Activated T-helper 1 cell treated with anti-CD3 and anti-CD28 coated beads, Interleukin-12 subunit alpha, Interleukin-12 subunit beta, Interleukin-2, Interleukin-4 antibody, amounts not matched to agents 30 ng/mL and 10 ng/mL and 1 ng/mL, durations not matched to agents 14 hours and 24 hours and 36 hours (primary cell): Measurements from ENCODE around the gene SIAH2. TPM values are rescaled to one million over a fixed set of nuclear protein-coding genes. Genes with fewer than 3 reads are reported as not detected.

Experiments used
- DNase-seq: peaks from one replicate; pipeline ENCODE4 v3.0.0; 2021; ENCODE audit warnings: low spot score
- H3K27ac Mint-ChIP-seq: one replicate; pipeline ENCODE4 v1.8.0; 2021; ENCODE audit warnings: mild to moderate bottlenecking, mixed read lengths
- H3K27me3 Mint-ChIP-seq: one replicate; pipeline ENCODE4 v1.8.0; 2022; ENCODE audit warnings: mild to moderate bottlenecking, moderate library complexity, mixed read lengths; ENCODE audit not compliant: insufficient read depth
- H3K36me3 Mint-ChIP-seq: one replicate; pipeline ENCODE4 v1.8.0; 2021; ENCODE audit warnings: low read depth, mixed read lengths
- H3K4me1 Mint-ChIP-seq: one replicate; pipeline ENCODE4 v1.8.0; 2021; ENCODE audit warnings: low read depth, mixed read lengths
- H3K4me3 Mint-ChIP-seq: one replicate; pipeline ENCODE4 v1.8.0; 2021; ENCODE audit warnings: mild to moderate bottlenecking, moderate library complexity, mixed read lengths
- H3K9me3 Mint-ChIP-seq: one replicate; pipeline ENCODE4 v1.8.0; 2021; ENCODE audit warnings: mixed read lengths
- intact Hi-C: fragments of 100-400 bp; cut with micrococcal nuclease; formaldehyde crosslinking; loops from one replicate; pipeline ENCODE4 v1.15.1; 2024
- total RNA-seq: library from RNA; stranded (reverse); gene quantifications from 2 replicates; pipeline ENCODE4 v1.2.3, GENCODE V29; 2022

The SIAH2 gene
- total RNA-seq, 1 donor from 2014 or later, result 175 TPM

DNA sequence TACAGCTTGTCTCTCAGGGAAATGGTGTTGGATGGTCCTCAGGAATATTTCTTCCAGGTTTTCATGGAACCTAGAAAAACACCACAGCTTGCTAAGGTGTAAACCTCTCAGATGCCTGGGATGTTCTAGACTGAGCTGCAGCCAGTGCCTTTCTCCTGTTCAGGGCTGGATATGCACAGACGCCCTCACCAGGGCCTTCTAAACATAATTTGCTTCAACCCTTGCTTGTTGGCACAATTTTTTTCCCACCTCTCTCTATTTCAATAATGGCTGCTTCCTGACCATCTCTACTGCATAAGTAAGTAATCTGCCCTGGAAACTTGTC is 28.2 kb downstream of the SIAH2 start:
- Mint-ChIP-seq H3K4me3 (no peak overlapping the region), H3K27ac (peak overlapping the region; percentile 6), H3K36me3 (peaks cover 32% of the 10 kb centered on the region), H3K27me3 (no peaks in the 10 kb centered on the region), H3K4me1 (peaks cover 63% of the 10 kb centered on the region), H3K9me3 (no peaks in the 10 kb centered on the region)
- no peak for DNase-seq
- intact Hi-C loops, result loop anchor here (5.0 to 10.0 kb wide), 2 partner anchors 573 to 1470 kb away; no protein-coding TSS in a partner anchor

DNA sequence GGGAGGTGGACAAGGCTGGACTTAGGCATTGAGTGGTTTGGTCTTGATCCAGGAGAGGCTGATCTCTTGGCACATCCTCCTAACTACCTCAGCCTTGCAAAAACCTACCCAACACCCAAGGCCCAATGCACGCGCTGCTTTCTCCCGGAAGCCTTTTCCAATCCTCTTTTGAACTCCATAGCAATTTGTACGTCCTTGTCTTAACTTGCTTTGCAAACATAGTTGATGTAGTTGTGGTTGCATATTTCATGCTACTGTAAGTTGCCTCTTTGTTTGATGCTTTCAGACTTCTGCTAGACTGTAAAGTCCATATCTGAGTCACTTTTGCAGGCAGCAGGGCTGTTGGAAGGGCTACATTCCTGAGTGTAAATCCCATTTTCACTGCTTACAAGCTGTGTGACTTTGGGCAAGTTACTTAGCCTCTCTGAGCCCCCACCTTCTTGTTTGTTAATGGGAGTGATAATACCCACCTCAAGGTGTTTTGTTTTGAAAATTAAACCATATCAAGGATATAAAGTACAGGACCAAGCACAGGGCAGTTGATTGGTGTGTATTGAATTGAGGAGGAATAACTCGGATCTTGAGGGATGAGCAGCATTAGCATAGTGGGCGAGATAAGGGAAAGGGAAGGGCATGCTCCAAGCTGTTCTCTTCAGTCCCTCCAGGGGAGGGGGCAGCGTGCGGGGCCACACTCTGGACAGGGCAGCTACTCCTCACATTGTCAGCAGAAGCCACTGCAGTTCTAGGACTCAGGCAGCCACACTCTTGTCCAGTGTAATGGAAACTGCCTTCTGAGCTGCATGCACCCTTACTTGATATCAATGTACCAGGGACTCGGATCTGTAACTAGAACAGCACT is 28.8 kb downstream of the SIAH2 start:
- H3K4me1 Mint-ChIP-seq, result peaks cover 57% of the 10 kb centered on the region
- H3K36me3 Mint-ChIP-seq, result peaks cover 32% of the 10 kb centered on the region
- no peak overlapping the region for H3K4me3 Mint-ChIP-seq
- H3K9me3 Mint-ChIP-seq, result no peaks in the 10 kb centered on the region
- no peak overlapping the region for H3K27ac Mint-ChIP-seq
- DNase-seq, result no peak
- no peaks in the 10 kb centered on the region for H3K27me3 Mint-ChIP-seq
- intact Hi-C loops, result loop anchor here (10.0 kb wide), 1 partner anchor 1471 kb away; no protein-coding TSS in a partner anchor

- DNase-seq, result no peak
- Mint-ChIP-seq H3K9me3 (no peaks in the 10 kb centered on the region), H3K4me1 (peaks cover 56% of the 10 kb centered on the region), H3K36me3 (peaks cover 31% of the 10 kb centered on the region), H3K27me3 (no peaks in the 10 kb centered on the region), H3K4me3 (no peak overlapping the region), H3K27ac (peak overlapping the region; percentile 31)
- intact Hi-C loops, result loop anchor here (10.0 kb wide), 1 partner anchor 1471 kb away; no protein-coding TSS in a partner anchor
Observed at GRCh38 chr3:150733373-150733935, 29.5 kb downstream of the SIAH2 start.

- Mint-ChIP-seq H3K9me3 (no peaks in the 10 kb centered on the region), H3K36me3 (peaks cover 9% of the 10 kb centered on the region), H3K4me3 (no peak overlapping the region), H3K27ac (no peak overlapping the region), H3K27me3 (no peaks in the 10 kb centered on the region), H3K4me1 (peaks cover 27% of the 10 kb centered on the region)
- DNase-seq, result no peak
- intact Hi-C loops, result loop anchor here (10.0 kb wide), 1 partner anchor 1475 kb away; no protein-coding TSS in a partner anchor
Observed at GRCh38 chr3:150729682-150730360, 33.1 kb downstream of the SIAH2 start.

DNA sequence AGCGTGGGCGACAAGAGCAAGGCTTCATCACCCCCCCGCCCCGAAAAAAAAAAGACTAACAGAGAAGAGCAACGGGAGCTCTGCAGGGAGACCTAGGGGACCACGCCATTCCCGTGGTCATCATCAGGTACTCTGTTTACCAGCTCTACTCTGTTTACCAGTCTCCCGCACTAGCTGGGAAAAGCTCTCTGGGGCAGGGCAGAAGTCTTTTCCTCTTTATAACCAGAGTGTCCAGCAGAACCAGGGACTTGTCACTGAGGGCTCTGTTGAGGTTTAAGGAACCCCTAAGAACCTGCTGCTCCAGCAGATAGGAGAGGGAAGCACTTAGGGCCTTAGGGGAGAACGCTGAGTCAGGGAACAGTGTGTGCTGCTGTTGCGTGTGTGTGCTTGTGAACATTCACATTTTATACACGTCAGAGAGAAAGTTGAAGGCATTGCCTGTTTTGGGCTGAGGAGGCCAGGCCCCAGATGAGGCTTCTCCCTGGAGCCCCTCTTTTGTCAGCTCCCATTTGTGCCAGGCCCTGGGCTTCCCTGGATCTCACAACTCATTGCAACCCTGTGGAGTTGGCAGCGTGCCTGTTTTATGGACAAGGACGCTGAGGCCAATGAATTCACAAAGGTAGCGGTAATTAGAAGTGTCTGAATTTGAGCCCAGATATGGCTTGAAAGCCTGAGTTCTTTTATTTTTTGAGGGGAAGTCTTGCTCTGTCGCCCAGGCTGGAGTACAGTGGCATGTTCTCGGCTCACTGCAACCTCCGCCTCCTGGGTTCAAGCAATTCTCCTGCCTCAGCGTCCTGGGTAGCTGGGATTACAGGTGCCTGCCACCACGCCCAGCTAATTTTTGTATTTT is 35.1 kb downstream of the SIAH2 start:
- intact Hi-C loops, result no loop called here
- peaks cover 2% of the 10 kb centered on the region for H3K36me3 Mint-ChIP-seq
- H3K4me3 Mint-ChIP-seq, result no peak overlapping the region
- no peak overlapping the region for H3K27ac Mint-ChIP-seq
- H3K4me1 Mint-ChIP-seq, result peaks cover 28% of the 10 kb centered on the region
- H3K27me3 Mint-ChIP-seq, result no peaks in the 10 kb centered on the region
- no peaks in the 10 kb centered on the region for H3K9me3 Mint-ChIP-seq
- no peak for DNase-seq

DNA sequence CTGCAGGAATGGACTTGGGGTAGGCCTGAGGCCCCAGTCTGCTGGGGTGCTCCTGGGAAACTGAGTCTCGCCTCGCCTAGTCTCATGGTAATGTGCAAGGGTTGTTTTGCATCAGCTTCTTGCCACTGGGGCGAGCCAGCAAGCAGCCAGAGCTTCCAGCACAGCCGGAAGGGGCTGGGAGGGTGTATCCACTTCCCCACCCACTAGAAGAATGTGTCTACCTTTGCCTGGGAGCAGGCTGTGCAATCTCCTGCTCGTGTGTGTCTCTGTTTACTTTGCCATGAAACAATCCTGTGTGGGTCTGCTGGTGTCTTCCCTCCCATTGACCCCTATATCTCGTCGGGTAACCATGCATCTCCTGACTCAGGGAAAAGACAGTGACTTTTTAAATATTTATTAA is 37.4 kb downstream of the SIAH2 start:
- intact Hi-C loops, result no loop called here
- peaks cover 43% of the 10 kb centered on the region for H3K4me1 Mint-ChIP-seq
- H3K27ac Mint-ChIP-seq, result no peak overlapping the region
- DNase-seq, result no peak
- H3K4me3 Mint-ChIP-seq, result no peak overlapping the region
- H3K36me3 Mint-ChIP-seq, result peaks cover 2% of the 10 kb centered on the region
- no peaks in the 10 kb centered on the region for H3K9me3 Mint-ChIP-seq
- H3K27me3 Mint-ChIP-seq, result no peaks in the 10 kb centered on the region

GRCh38 chr3:150723946-150724345 is 39.0 kb downstream of the SIAH2 start:
- Mint-ChIP-seq H3K9me3 (no peaks in the 10 kb centered on the region), H3K36me3 (peaks cover 2% of the 10 kb centered on the region), H3K4me3 (no peak overlapping the region), H3K27ac (no peak overlapping the region), H3K27me3 (no peaks in the 10 kb centered on the region), H3K4me1 (peaks cover 53% of the 10 kb centered on the region)
- DNase-seq, result no peak
- intact Hi-C loops, result loop anchor here (5.0 kb wide), 1 partner anchor 363 kb away; the partner anchor contains the start of gene MED12L

DNA sequence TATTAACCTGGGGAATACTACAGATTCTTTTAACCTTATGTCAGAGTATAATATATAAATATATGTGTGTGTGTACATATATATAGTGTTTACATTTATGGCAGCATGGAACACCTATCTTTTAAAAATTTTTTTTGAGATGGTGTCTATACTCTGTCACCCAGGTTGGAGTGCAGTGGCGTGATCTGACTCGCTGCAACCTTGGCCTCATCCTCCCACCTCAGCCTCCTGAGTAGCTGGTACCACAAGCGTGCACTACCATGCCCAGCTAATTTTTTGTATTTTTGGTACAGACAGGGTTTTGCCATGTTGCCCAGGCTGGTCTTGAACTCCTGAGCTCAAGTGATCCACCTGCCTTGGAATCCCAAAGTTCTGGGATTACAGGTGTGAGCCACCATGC is 40.7 kb downstream of the SIAH2 start:
- H3K9me3 Mint-ChIP-seq, result no peaks in the 10 kb centered on the region
- peaks cover 2% of the 10 kb centered on the region for H3K36me3 Mint-ChIP-seq
- no peak overlapping the region for H3K4me3 Mint-ChIP-seq
- peaks cover 46% of the 10 kb centered on the region for H3K4me1 Mint-ChIP-seq
- DNase-seq, result no peak
- intact Hi-C loops, result loop anchor here (5.0 kb wide), 1 partner anchor 365 kb away; the partner anchor contains the start of gene MED12L
- no peaks in the 10 kb centered on the region for H3K27me3 Mint-ChIP-seq
- H3K27ac Mint-ChIP-seq, result peak overlapping the region; percentile 52

DNA sequence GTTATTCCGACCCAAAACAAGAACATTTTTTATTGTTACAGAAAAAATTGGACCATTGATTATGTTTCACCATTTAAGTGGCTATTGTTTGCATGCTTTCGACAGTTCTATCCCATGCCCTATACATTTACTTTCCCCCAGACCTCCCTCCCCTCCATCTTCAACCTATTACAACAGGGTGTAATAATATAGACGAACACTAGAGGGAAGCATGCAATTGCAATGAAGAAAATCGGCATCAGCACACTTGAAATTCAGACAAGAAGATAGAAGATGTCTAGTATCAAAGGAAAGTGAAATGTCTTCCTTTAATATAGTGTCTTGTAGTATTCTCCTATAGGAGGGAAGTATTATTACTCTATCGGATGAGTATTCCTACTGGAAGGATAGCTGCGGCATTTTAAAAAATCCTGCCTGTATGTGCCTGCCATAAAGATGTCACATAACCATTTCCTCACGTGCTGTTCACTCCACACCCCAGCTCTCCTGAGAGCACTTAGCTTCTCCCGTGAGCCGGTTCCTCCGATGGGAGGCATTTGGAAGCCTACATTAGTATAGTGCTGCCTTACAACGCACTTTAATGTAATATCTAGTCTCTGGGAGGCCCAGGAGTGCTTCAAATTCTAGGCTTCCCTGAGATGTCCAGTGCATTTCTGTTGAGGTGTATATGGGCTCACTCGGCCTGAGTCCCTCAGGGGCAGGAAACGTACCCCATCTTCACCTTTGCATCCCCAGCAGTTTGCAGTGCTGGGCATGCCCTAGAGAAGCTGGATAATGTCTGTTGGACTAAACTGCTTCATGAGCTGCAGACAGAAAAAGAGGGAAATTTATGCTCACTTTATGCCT is 41.5 kb downstream of the SIAH2 start:
- DNase-seq, result no peak
- H3K4me1 Mint-ChIP-seq, result peaks cover 46% of the 10 kb centered on the region
- intact Hi-C loops, result loop anchor here (1.0 to 5.0 kb wide), 8 partner anchors 17 to 425 kb away; partner anchors contain the start of genes ERICH6 and MED12L
- H3K27me3 Mint-ChIP-seq, result no peaks in the 10 kb centered on the region
- no peak overlapping the region for H3K4me3 Mint-ChIP-seq
- H3K27ac Mint-ChIP-seq, result no peak overlapping the region
- no peaks in the 10 kb centered on the region for H3K9me3 Mint-ChIP-seq
- H3K36me3 Mint-ChIP-seq, result peaks cover under 1% of the 10 kb centered on the region

- peaks cover under 1% of the 10 kb centered on the region for H3K9me3 Mint-ChIP-seq
- no peak for DNase-seq
- no peak overlapping the region for H3K4me3 Mint-ChIP-seq
- intact Hi-C loops, result loop anchor here (2.0 to 5.0 kb wide), 2 partner anchors 192 to 367 kb away; partner anchors contain the start of gene MED12L
- no peak overlapping the region for H3K27ac Mint-ChIP-seq
- peaks cover 46% of the 10 kb centered on the region for H3K4me1 Mint-ChIP-seq
- H3K27me3 Mint-ChIP-seq, result no peaks in the 10 kb centered on the region
- no peaks in the 10 kb centered on the region for H3K36me3 Mint-ChIP-seq
Observed at GRCh38 chr3:150720444-150720843, 42.5 kb downstream of the SIAH2 start.

GRCh38 chr3:150710097-150710496 is 52.9 kb downstream of the SIAH2 start:
- H3K4me1 Mint-ChIP-seq, result no peaks in the 10 kb centered on the region
- no peak overlapping the region for H3K27ac Mint-ChIP-seq
- H3K27me3 Mint-ChIP-seq, result peaks cover 8% of the 10 kb centered on the region
- intact Hi-C loops, result no loop called here
- DNase-seq, result no peak
- peaks cover 29% of the 10 kb centered on the region for H3K9me3 Mint-ChIP-seq
- H3K4me3 Mint-ChIP-seq, result no peak overlapping the region
- H3K36me3 Mint-ChIP-seq, result peaks cover 19% of the 10 kb centered on the region
